Liver (tissue), 3 donors: Measurements from ENCODE around the gene COMMD2.

ENCODE experiments used
- GABPA ChIP-seq, 2 donors: IDR thresholded peaks in 1 of 2; conservative IDR thresholded peaks in 1 of 2; 2 replicates each; pipeline ENCODE4 v1.6.1; 2016; ENCODE audit warnings: antibody characterized with exemption in 2 of 2, mild to moderate bottlenecking in 1 of 2, moderate library complexity in 1 of 2
- RXRA ChIP-seq, 2 donors: IDR thresholded peaks; 2 replicates each; pipeline ENCODE4 v1.6.1; 2017 to 2018; ENCODE audit warnings: antibody characterized with exemption in 2 of 2, mild to moderate bottlenecking in 1 of 2
- TAF1 ChIP-seq: conservative IDR thresholded peaks from 2 replicates; pipeline ENCODE4 v1.6.1; 2016; ENCODE audit warnings: antibody characterized with exemption, mild to moderate bottlenecking
- YY1 ChIP-seq: IDR thresholded peaks from 2 replicates; pipeline ENCODE4 v1.6.1; 2016; ENCODE audit warnings: antibody characterized with exemption, mild to moderate bottlenecking
- TF ChIP-seq, protein P1 (sequence below): IDR thresholded peaks from 2 replicates; pipeline ENCODE4 v1.6.1; 2016; ENCODE audit warnings: antibody characterized with exemption
- TF ChIP-seq, protein P2 (sequence below): fragments of 150-350 bp; IDR thresholded peaks from 2 replicates; pipeline ENCODE4 v1.5.1; 2017; ENCODE audit warnings: improper control_type of control experiment, low read depth, low read length; ENCODE audit not compliant: missing input control
- TF ChIP-seq, protein P3 (sequence below): IDR thresholded peaks from 2 replicates; pipeline ENCODE4 v1.6.1; 2016; ENCODE audit warnings: antibody characterized with exemption, mild to moderate bottlenecking
- donor health status: healthy.
- donor health status: healthy.

DNA sequence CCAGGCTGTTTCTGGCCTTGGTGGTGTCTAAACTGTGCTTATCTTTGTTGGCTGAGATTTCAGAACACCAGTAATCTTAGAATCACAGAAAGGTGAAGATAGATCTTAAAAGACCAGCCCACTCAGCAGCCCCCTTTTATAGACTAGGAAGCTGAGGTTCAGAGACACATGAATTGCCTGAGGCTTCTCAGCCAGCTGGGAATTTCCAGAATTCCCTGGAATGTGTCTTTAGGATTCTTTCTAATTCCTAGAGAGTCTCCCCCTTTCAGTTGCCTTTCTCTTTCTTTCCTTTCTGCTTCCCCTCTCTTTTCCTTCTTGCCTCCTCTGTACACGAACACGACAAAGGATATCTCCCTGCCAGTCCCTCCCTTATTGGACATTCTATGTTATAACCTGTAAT is 20.6 kb upstream of the COMMD2 start:
- TF ChIP-seq, protein P1, sequence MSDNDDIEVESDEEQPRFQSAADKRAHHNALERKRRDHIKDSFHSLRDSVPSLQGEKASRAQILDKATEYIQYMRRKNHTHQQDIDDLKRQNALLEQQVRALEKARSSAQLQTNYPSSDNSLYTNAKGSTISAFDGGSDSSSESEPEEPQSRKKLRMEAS: no peak
- TF ChIP-seq, protein P2, sequence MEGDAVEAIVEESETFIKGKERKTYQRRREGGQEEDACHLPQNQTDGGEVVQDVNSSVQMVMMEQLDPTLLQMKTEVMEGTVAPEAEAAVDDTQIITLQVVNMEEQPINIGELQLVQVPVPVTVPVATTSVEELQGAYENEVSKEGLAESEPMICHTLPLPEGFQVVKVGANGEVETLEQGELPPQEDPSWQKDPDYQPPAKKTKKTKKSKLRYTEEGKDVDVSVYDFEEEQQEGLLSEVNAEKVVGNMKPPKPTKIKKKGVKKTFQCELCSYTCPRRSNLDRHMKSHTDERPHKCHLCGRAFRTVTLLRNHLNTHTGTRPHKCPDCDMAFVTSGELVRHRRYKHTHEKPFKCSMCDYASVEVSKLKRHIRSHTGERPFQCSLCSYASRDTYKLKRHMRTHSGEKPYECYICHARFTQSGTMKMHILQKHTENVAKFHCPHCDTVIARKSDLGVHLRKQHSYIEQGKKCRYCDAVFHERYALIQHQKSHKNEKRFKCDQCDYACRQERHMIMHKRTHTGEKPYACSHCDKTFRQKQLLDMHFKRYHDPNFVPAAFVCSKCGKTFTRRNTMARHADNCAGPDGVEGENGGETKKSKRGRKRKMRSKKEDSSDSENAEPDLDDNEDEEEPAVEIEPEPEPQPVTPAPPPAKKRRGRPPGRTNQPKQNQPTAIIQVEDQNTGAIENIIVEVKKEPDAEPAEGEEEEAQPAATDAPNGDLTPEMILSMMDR: no peak
- TF ChIP-seq TAF1: no peak
- no peak for TF ChIP-seq RXRA (IDR thresholded peaks at IDR 0.05)
- no peak for TF ChIP-seq GABPA (IDR thresholded peaks at IDR 0.05 in 1 of 2, conservative IDR thresholded peaks at IDR 0.05 in 1 of 2)
- TF ChIP-seq, protein P3, sequence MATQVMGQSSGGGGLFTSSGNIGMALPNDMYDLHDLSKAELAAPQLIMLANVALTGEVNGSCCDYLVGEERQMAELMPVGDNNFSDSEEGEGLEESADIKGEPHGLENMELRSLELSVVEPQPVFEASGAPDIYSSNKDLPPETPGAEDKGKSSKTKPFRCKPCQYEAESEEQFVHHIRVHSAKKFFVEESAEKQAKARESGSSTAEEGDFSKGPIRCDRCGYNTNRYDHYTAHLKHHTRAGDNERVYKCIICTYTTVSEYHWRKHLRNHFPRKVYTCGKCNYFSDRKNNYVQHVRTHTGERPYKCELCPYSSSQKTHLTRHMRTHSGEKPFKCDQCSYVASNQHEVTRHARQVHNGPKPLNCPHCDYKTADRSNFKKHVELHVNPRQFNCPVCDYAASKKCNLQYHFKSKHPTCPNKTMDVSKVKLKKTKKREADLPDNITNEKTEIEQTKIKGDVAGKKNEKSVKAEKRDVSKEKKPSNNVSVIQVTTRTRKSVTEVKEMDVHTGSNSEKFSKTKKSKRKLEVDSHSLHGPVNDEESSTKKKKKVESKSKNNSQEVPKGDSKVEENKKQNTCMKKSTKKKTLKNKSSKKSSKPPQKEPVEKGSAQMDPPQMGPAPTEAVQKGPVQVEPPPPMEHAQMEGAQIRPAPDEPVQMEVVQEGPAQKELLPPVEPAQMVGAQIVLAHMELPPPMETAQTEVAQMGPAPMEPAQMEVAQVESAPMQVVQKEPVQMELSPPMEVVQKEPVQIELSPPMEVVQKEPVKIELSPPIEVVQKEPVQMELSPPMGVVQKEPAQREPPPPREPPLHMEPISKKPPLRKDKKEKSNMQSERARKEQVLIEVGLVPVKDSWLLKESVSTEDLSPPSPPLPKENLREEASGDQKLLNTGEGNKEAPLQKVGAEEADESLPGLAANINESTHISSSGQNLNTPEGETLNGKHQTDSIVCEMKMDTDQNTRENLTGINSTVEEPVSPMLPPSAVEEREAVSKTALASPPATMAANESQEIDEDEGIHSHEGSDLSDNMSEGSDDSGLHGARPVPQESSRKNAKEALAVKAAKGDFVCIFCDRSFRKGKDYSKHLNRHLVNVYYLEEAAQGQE: no peak
- no peak for TF ChIP-seq YY1
